Measurements from ENCODE around the gene SBNO2. TPM values are rescaled to one million over a fixed set of nuclear protein-coding genes. Genes with fewer than 3 reads are reported as not detected.

The SBNO2 gene
- total and polyA plus RNA-seq, 2 of the 4 experiments (the other 2 are of a cell fraction) = 13.4 to 40.5 TPM

DNA sequence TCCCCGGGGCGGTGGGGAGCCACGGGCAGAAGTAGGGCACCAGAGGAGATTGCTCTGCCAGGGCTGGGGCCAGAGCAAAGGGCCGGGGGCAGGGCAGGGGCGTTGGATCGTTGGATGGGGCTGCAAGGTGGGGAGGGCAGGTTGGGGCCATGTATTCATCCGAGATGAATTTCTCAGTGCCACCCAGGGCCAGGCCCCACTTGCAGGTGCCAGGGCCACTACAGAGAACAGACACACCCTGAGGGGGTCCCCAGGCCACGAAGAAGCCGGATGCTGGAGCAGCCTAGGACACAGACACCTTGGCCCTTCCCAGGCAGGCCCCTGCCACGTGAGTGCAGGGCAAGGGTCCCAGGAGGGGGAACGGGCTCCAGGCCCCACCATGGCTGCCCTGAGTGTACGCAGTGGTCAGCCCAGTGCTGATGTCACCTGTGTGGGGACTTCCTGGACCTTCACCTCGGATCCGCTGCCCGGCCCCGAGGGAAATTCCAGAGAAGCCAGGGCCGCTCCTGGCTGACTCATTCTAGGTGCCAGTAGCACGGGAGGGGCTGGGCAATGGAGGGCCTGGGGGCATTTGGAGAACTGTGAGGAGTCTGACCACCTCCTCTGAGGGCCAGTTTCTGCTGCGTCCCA, 9.6 kb upstream of the SBNO2 start:
- Histone ChIP-seq H3K27me3 (ENCODE audit: control insufficient read depth, insufficient read depth, low read length) (no peaks in the 10 kb centered on the region), H2BK5ac (ENCODE audit: low read depth, low read length, poor library complexity, severe bottlenecking) (no peak overlapping the region), H2AK9ac (replicated peaks; ENCODE audit: low read depth, low read length, poor library complexity) (peak overlapping the region; percentile 82), H3K4me2 (ENCODE audit: low read depth, low read length) (no peak overlapping the region), H3K4me3 (ENCODE audit: insufficient read depth, low read depth, low read length) (no peak overlapping the region), H3K9me3 (ENCODE audit: control insufficient read depth, insufficient read depth, low read length) (no peaks in the 10 kb centered on the region), H4K91ac (ENCODE audit: insufficient read depth, low read depth, low read length) (no peak overlapping the region), H3K9ac (ENCODE audit: low read depth, low read length) (no peak overlapping the region), H4K5ac (ENCODE audit: low read depth, low read length) (no peak overlapping the region), H2BK20ac (ENCODE audit: low read depth, low read length) (no peak overlapping the region), H3K9me1 (ENCODE audit: insufficient read depth, low read length) (no peaks in the 10 kb centered on the region), H4K20me1 (ENCODE audit: insufficient read depth, low read length) (no peaks in the 10 kb centered on the region), H2AFZ (replicated peaks; ENCODE audit: low read length, poor library complexity) (peak overlapping the region; percentile 57), H2AK5ac (ENCODE audit: low read depth, low read length) (peak overlapping the region; percentile 15; the same call in 1 of the 2 replicates), H3K23ac (ENCODE audit: low read depth, low read length) (no peak overlapping the region), H3K79me1 (ENCODE audit: low read depth in 1 of 2, low read length in 2 of 2) (no peaks in the 10 kb centered on the region), H3K56ac (ENCODE audit: extremely low read depth, insufficient read depth, low read length) (no peak overlapping the region), H3K27ac (ENCODE audit: insufficient read depth, low read length) (no peak overlapping the region), H2BK15ac (ENCODE audit: low read depth, low read length) (no peak overlapping the region), H4K8ac (ENCODE audit: low read depth in 2 of 2, low read length in 2 of 2) (no peak overlapping the region), H3K14ac (replicated peaks; ENCODE audit: low read depth, low read length) (no peak overlapping the region), H3K4ac (ENCODE audit: low read depth, low read length) (peak overlapping the region; percentile 20; the same call in 1 of the 2 replicates), H3K18ac (ENCODE audit: low read depth, low read length) (no peak overlapping the region), H3K36me3 (ENCODE audit: control insufficient read depth, insufficient read depth, low read length) (no peaks in the 10 kb centered on the region), H3K4me1 (ENCODE audit: control insufficient read depth, insufficient read depth, low read length) (peaks cover 8% of the 10 kb centered on the region), H2BK120ac (ENCODE audit: low read depth, low read length) (no peak overlapping the region)
- POLR2A ChIA-PET (ENCODE audit: unreplicated experiment) = no interaction called here
- ATAC-seq (ENCODE audit: low read depth) (no peak), DNase-seq (peak; percentile 25)
- CTCF ChIA-PET = no interaction called here
- in situ Hi-C loops (cut with MboI; ENCODE audit: low sequenced_read_pairs) = no loop called here
- dilution Hi-C loops (cut with HindIII; ENCODE audit: low sequenced_read_pairs, unreplicated experiment) = no loop called here
- BruUV-seq (replicated peaks) = no TSS peak
- intact Hi-C loops (cut with micrococcal nuclease) = no loop called here
- TF ChIP-seq MAZ (IDR thresholded peaks at IDR 0.05; ENCODE audit: borderline replicate concordance, low read depth, low read length) (peak; percentile 45; the same call in 1 of the 2 replicates), RFX5 (IDR thresholded peaks at IDR 0.05; ENCODE audit: low read depth, low read length) (no peak), NFE2L2 (IDR thresholded peaks at IDR 0.05; ENCODE audit: low read depth, low read length) (no peak), CHD1 (IDR thresholded peaks at IDR 0.05; ENCODE audit: low read depth, low read length) (no peak), CEBPB (IDR thresholded peaks at IDR 0.05; ENCODE audit: low read depth, low read length) (no peak)
- WGBS, 2 experiments (ENCODE audit: extremely low coverage in 2 of 2, insufficient read length in 1 of 2) = 83% methylated on average over 9 of the region's 19 CpGs; no CpG with 5 or more reads in 1 of the 2 experiments

Data from IMR-90 (cell line).